ENCODE results near the gene MRAS.

Gene MRAS

GRCh38 chr3:138347960-138348753 is at the start of gene MRAS:
TSS of gene MRAS (plus strand) at chr3:138348579. CDS start at chr3:138372884, 24,305 bp downstream.
- TF ChIP-seq CTCF (IDR thresholded peaks at IDR 0.05; ENCODE audit: low read depth, low read length) (peak; percentile 21), MYC (IDR thresholded peaks at IDR 0.05; ENCODE audit: low read depth, low read length) (peak; percentile 22; the same call in 1 of the 2 replicates), MAX (IDR thresholded peaks at IDR 0.05; ENCODE audit: low read depth, low read length) (no peak), POLR2A (IDR thresholded peaks at IDR 0.05; ENCODE audit: extremely low read depth, insufficient read length) (no peak)
- peak; percentile 84 for DNase-seq (ENCODE audit: low read depth)
- H3K4me3 ChIP-seq (ENCODE audit: low read depth, low read length), result peak within 1 kb of the TSS; percentile 75

GRCh38 chr3:138300647-138301046 is 47.7 kb upstream of the MRAS start:
- H3K4me3 ChIP-seq (ENCODE audit: low read depth, low read length), result no peak overlapping the region
- TF ChIP-seq CTCF (IDR thresholded peaks at IDR 0.05; ENCODE audit: low read depth, low read length), result no peak
- TF ChIP-seq POLR2A (IDR thresholded peaks at IDR 0.05; ENCODE audit: extremely low read depth, insufficient read length), result no peak
- no peak for TF ChIP-seq MYC (IDR thresholded peaks at IDR 0.05; ENCODE audit: low read depth, low read length)
- no peak for TF ChIP-seq MAX (IDR thresholded peaks at IDR 0.05; ENCODE audit: low read depth, low read length)
- no peak for DNase-seq (ENCODE audit: low read depth)

- no peak for DNase-seq (ENCODE audit: low read depth)
- TF ChIP-seq MAX (IDR thresholded peaks at IDR 0.05; ENCODE audit: low read depth, low read length) (no peak), MYC (IDR thresholded peaks at IDR 0.05; ENCODE audit: low read depth, low read length) (no peak), CTCF (IDR thresholded peaks at IDR 0.05; ENCODE audit: low read depth, low read length) (no peak), POLR2A (IDR thresholded peaks at IDR 0.05; ENCODE audit: extremely low read depth, insufficient read length) (no peak)
- H3K4me3 ChIP-seq (ENCODE audit: low read depth, low read length), result no peak overlapping the region
These were observed 44.9 kb upstream of the MRAS start for GRCh38 chr3:138303474-138303873.

GRCh38 chr3:138307899-138308298 is 40.5 kb upstream of the MRAS start:
- no peak overlapping the region for H3K4me3 ChIP-seq (ENCODE audit: low read depth, low read length)

GRCh38 chr3:138308783-138309182 is 39.6 kb upstream of the MRAS start:
- no peak for TF ChIP-seq MAX (IDR thresholded peaks at IDR 0.05; ENCODE audit: low read depth, low read length)
- no peak for TF ChIP-seq POLR2A (IDR thresholded peaks at IDR 0.05; ENCODE audit: extremely low read depth, insufficient read length)
- TF ChIP-seq MYC (IDR thresholded peaks at IDR 0.05; ENCODE audit: low read depth, low read length), result no peak
- no peak for TF ChIP-seq CTCF (IDR thresholded peaks at IDR 0.05; ENCODE audit: low read depth, low read length)

More at GRCh38 chr3:138307899-138308298, 40.5 kb upstream of the MRAS start:
- TF ChIP-seq CTCF (IDR thresholded peaks at IDR 0.05; ENCODE audit: low read depth, low read length) (no peak), POLR2A (IDR thresholded peaks at IDR 0.05; ENCODE audit: extremely low read depth, insufficient read length) (no peak), MAX (IDR thresholded peaks at IDR 0.05; ENCODE audit: low read depth, low read length) (no peak), MYC (IDR thresholded peaks at IDR 0.05; ENCODE audit: low read depth, low read length) (no peak)
- no peak for DNase-seq (ENCODE audit: low read depth)

More at GRCh38 chr3:138308783-138309182, 39.6 kb upstream of the MRAS start:
- H3K4me3 ChIP-seq (ENCODE audit: low read depth, low read length), result no peak overlapping the region
- no peak for DNase-seq (ENCODE audit: low read depth)

Data from NB4 (cell line).